Mesothelial cell of epicardium (in vitro differentiated cells): Measurements from ENCODE around the gene PRKN. TPM values are rescaled to one million over a fixed set of nuclear protein-coding genes. Genes with fewer than 3 reads are reported as not detected.

Experiments
- DNase-seq, 2 experiments: peaks; one replicate each; pipeline ENCODE4 v3.0.0; 2021; ENCODE audit warnings: low spot score in 2 of 2; ENCODE audit not compliant: unreplicated experiment in 2 of 2
- H3K27ac Mint-ChIP-seq: 2 replicates; pipeline ENCODE4 v1.8.0; 2021; ENCODE audit warnings: mixed read lengths
- H3K27me3 Mint-ChIP-seq: 2 replicates; pipeline ENCODE4 v1.8.0; 2021; ENCODE audit warnings: low read depth, mixed read lengths
- H3K36me3 Mint-ChIP-seq: 2 replicates; pipeline ENCODE4 v1.8.0; 2021; ENCODE audit warnings: mixed read lengths
- H3K4me1 Mint-ChIP-seq: 2 replicates; pipeline ENCODE4 v1.8.0; 2021; ENCODE audit warnings: mixed read lengths
- H3K4me3 Mint-ChIP-seq: 2 replicates; pipeline ENCODE4 v1.8.0; 2021; ENCODE audit warnings: mild to moderate bottlenecking, moderate library complexity, mixed read lengths
- H3K9me3 Mint-ChIP-seq: 2 replicates; pipeline ENCODE4 v1.8.0; 2021; ENCODE audit warnings: mixed read lengths
- CTCF ChIP-seq: fragments of 200-600 bp; sonication (generic); IDR thresholded peaks from one replicate; pipeline ENCODE4 v1.5.0; 2021; ENCODE audit warnings: antibody characterized with exemption; ENCODE audit not compliant: unreplicated experiment
- total RNA-seq: library from RNA; stranded (reverse); gene quantifications from 3 replicates; pipeline ENCODE4 v1.2.1, GENCODE V29; 2021

Gene PRKN
- total RNA-seq, 1 donor from 2014 or later = 7.6 TPM

- Mint-ChIP-seq H3K9me3 (no peaks in the 10 kb centered on the region), H3K27ac (no peak overlapping the region), H3K4me1 (peaks cover 12% of the 10 kb centered on the region), H3K36me3 (no peaks in the 10 kb centered on the region), H3K4me3 (no peak overlapping the region), H3K27me3 (no peaks in the 10 kb centered on the region)
- DNase-seq = no peak
- no peak for TF ChIP-seq CTCF
Measured at GRCh38 chr6:162528538-162528937, 199.0 kb downstream of the PRKN start.

GRCh38 chr6:162526960-162527359 lies 200.6 kb downstream of the PRKN start:
- Mint-ChIP-seq H3K27ac (no peak overlapping the region), H3K4me1 (peaks cover 1% of the 10 kb centered on the region), H3K36me3 (no peaks in the 10 kb centered on the region), H3K9me3 (peaks cover 4% of the 10 kb centered on the region), H3K4me3 (no peak overlapping the region), H3K27me3 (no peaks in the 10 kb centered on the region)
- no peak for TF ChIP-seq CTCF
- DNase-seq = no peak

GRCh38 chr6:162525181-162525580 lies 202.4 kb downstream of the PRKN start:
- Mint-ChIP-seq H3K4me3 (no peak overlapping the region), H3K4me1 (no peaks in the 10 kb centered on the region), H3K36me3 (no peaks in the 10 kb centered on the region), H3K27me3 (no peaks in the 10 kb centered on the region), H3K27ac (no peak overlapping the region), H3K9me3 (peaks cover 4% of the 10 kb centered on the region)
- DNase-seq = no peak
- TF ChIP-seq CTCF = no peak

- no peaks in the 10 kb centered on the region for H3K9me3 Mint-ChIP-seq
- no peak overlapping the region for H3K27ac Mint-ChIP-seq
- H3K27me3 Mint-ChIP-seq = no peaks in the 10 kb centered on the region
- no peaks in the 10 kb centered on the region for H3K36me3 Mint-ChIP-seq
- H3K4me3 Mint-ChIP-seq = no peak overlapping the region
- TF ChIP-seq CTCF = no peak
- H3K4me1 Mint-ChIP-seq = no peaks in the 10 kb centered on the region
- no peak for DNase-seq
Measured at GRCh38 chr6:162512744-162513143, 214.8 kb downstream of the PRKN start.

- H3K4me3 Mint-ChIP-seq = no peak overlapping the region
- no peak for DNase-seq
- no peaks in the 10 kb centered on the region for H3K9me3 Mint-ChIP-seq
- H3K4me1 Mint-ChIP-seq = no peaks in the 10 kb centered on the region
- H3K27ac Mint-ChIP-seq = no peak overlapping the region
- TF ChIP-seq CTCF = no peak
- H3K36me3 Mint-ChIP-seq = no peaks in the 10 kb centered on the region
- H3K27me3 Mint-ChIP-seq = peaks cover 4% of the 10 kb centered on the region
Measured at GRCh38 chr6:162497389-162497788, 230.2 kb downstream of the PRKN start.

GRCh38 chr6:162493917-162494316 lies 233.6 kb downstream of the PRKN start:
- no peak for TF ChIP-seq CTCF
- no peak overlapping the region for H3K4me3 Mint-ChIP-seq
- H3K36me3 Mint-ChIP-seq = no peaks in the 10 kb centered on the region
- peaks cover 2% of the 10 kb centered on the region for H3K27me3 Mint-ChIP-seq
- no peaks in the 10 kb centered on the region for H3K9me3 Mint-ChIP-seq
- no peak for DNase-seq
- no peak overlapping the region for H3K27ac Mint-ChIP-seq
- H3K4me1 Mint-ChIP-seq = peaks cover 5% of the 10 kb centered on the region
